ENCODE results near the gene GAK. TPM values are rescaled to one million over a fixed set of nuclear protein-coding genes. Genes with fewer than 3 reads are reported as not detected.

The GAK gene
- polyA plus RNA-seq, 1 experiment: 17.0 TPM

- Histone ChIP-seq H3K9me3 (ENCODE audit: control insufficient read depth, insufficient read depth, low read length) (no peaks in the 10 kb centered on the region; the same call in 1 of the 2 replicates), H3K27ac (ENCODE audit: low read depth, low read length) (no peak overlapping the region), H3K4me3 (ENCODE audit: low read depth, low read length) (no peak overlapping the region), H3K27me3 (ENCODE audit: control insufficient read depth, insufficient read depth, low read length) (no peaks in the 10 kb centered on the region)
- no peak for TF ChIP-seq CTCF (IDR thresholded peaks at IDR 0.05; ENCODE audit: low read depth, low read length)
- no peak for DNase-seq (ENCODE audit: low read depth, low spot score)
- POLR2A ChIA-PET: no interaction called here
- CTCF ChIA-PET: no interaction called here
These were observed 18.9 kb downstream of the GAK start for GRCh38 chr4:913280-913618.

- no peak for DNase-seq (ENCODE audit: low read depth, low spot score)
- Histone ChIP-seq H3K9me3 (ENCODE audit: control insufficient read depth, insufficient read depth, low read length) (no peaks in the 10 kb centered on the region; the same call in 1 of the 2 replicates), H3K4me3 (ENCODE audit: low read depth, low read length) (no peak overlapping the region), H3K27me3 (ENCODE audit: control insufficient read depth, insufficient read depth, low read length) (no peaks in the 10 kb centered on the region), H3K27ac (ENCODE audit: low read depth, low read length) (no peak overlapping the region)
- CTCF ChIA-PET: no interaction called here
- POLR2A ChIA-PET: no interaction called here
- no peak for TF ChIP-seq CTCF (IDR thresholded peaks at IDR 0.05; ENCODE audit: low read depth, low read length)
These were observed 19.4 kb downstream of the GAK start for GRCh38 chr4:912548-913279.

GRCh38 chr4:911871-912490 lies 20.1 kb downstream of the GAK start:
- H3K27ac ChIP-seq (ENCODE audit: low read depth, low read length): no peak overlapping the region
- no peak for DNase-seq (ENCODE audit: low read depth, low spot score)
- no peaks in the 10 kb centered on the region for H3K27me3 ChIP-seq (ENCODE audit: control insufficient read depth, insufficient read depth, low read length)
- CTCF ChIA-PET: no interaction called here
- no peaks in the 10 kb centered on the region; the same call in 1 of the 2 replicates for H3K9me3 ChIP-seq (ENCODE audit: control insufficient read depth, insufficient read depth, low read length)
- POLR2A ChIA-PET: no interaction called here
- H3K4me3 ChIP-seq (ENCODE audit: low read depth, low read length): no peak overlapping the region
- no peak for TF ChIP-seq CTCF (IDR thresholded peaks at IDR 0.05; ENCODE audit: low read depth, low read length)

GRCh38 chr4:911221-911751 lies 20.8 kb downstream of the GAK start:
- no peak for DNase-seq (ENCODE audit: low read depth, low spot score)
- TF ChIP-seq CTCF (IDR thresholded peaks at IDR 0.05; ENCODE audit: low read depth, low read length): no peak
- peaks cover 6% of the 10 kb centered on the region; the same call in 1 of the 2 replicates for H3K9me3 ChIP-seq (ENCODE audit: control insufficient read depth, insufficient read depth, low read length)
- POLR2A ChIA-PET: no interaction called here
- no peak overlapping the region for H3K27ac ChIP-seq (ENCODE audit: low read depth, low read length)
- no peaks in the 10 kb centered on the region for H3K27me3 ChIP-seq (ENCODE audit: control insufficient read depth, insufficient read depth, low read length)
- H3K4me3 ChIP-seq (ENCODE audit: low read depth, low read length): no peak overlapping the region
- CTCF ChIA-PET: no interaction called here

GRCh38 chr4:910366-911091 lies 21.6 kb downstream of the GAK start:
- POLR2A ChIA-PET: no interaction called here
- CTCF ChIA-PET: no interaction called here

More at GRCh38 chr4:910366-911091, 21.6 kb downstream of the GAK start:
- no peak overlapping the region for H3K27ac ChIP-seq (ENCODE audit: low read depth, low read length)
- peaks cover 13% of the 10 kb centered on the region; the same call in 1 of the 2 replicates for H3K9me3 ChIP-seq (ENCODE audit: control insufficient read depth, insufficient read depth, low read length)
- H3K27me3 ChIP-seq (ENCODE audit: control insufficient read depth, insufficient read depth, low read length): no peaks in the 10 kb centered on the region
- TF ChIP-seq CTCF (IDR thresholded peaks at IDR 0.05; ENCODE audit: low read depth, low read length): no peak
- DNase-seq (ENCODE audit: low read depth, low spot score): no peak
- no peak overlapping the region for H3K4me3 ChIP-seq (ENCODE audit: low read depth, low read length)
